Panc1 (cell line): Measurements from ENCODE around the gene PPP1R1C. TPM values are rescaled to one million over a fixed set of nuclear protein-coding genes. Genes with fewer than 3 reads are reported as not detected.

Source experiments
- ATAC-seq: fragments of 200-7000 bp; cut with Tn5 transposase; 2 replicates; pipeline ENCODE4 v1.9.1; 2020; ENCODE audit warnings: mild to moderate bottlenecking, moderate library complexity
- BruUV-seq: library from RNA; stranded (reverse); fragments of 400-500 nt; replicated peaks from 2 replicates; lab custom pipeline; 2021; lab: Mats Ljungman, UMichigan
- CTCF ChIA-PET: fragments of 300-600 bp; sonication (Branson Sonifier 250); formaldehyde crosslinking; loops from one replicate; lab custom pipeline; 2022; ENCODE audit warnings: antibody characterized with exemption; lab: Charles Lee
- POLR2A ChIA-PET: fragments of 300-600 bp; sonication (Branson Sonifier 250); formaldehyde crosslinking; loops from one replicate; lab custom pipeline; 2022; ENCODE audit warnings: antibody characterized with exemption; lab: Charles Lee
- DNase-seq: peaks from one replicate; pipeline ENCODE4 v3.0.0-alpha.2; 2010; ENCODE audit warnings: low read depth, low spot score
- H3K27ac ChIP-seq: 2 replicates; pipeline ENCODE4 v1.5.1; 2011; ENCODE audit warnings: mild to moderate bottlenecking, low read length, inconsistent platforms
- H3K27me3 ChIP-seq: fragments of 200-500 bp; sonication (Bioruptor generic); 2 replicates; pipeline ENCODE4 v1.6.0; 2014; ENCODE audit warnings: low read length, inconsistent platforms; ENCODE audit not compliant: control insufficient read depth, insufficient read depth
- H3K36me3 ChIP-seq: fragments of 200-500 bp; sonication (Bioruptor generic); 2 replicates; pipeline ENCODE4 v1.5.1; 2014; ENCODE audit warnings: inconsistent platforms, mild to moderate bottlenecking, low read length, moderate library complexity; ENCODE audit not compliant: control insufficient read depth, insufficient read depth
- H3K4me1 ChIP-seq: 2 replicates; pipeline ENCODE4 v1.5.1; 2011; ENCODE audit warnings: inconsistent platforms, mild to moderate bottlenecking, low read length, moderate library complexity; ENCODE audit not compliant: control insufficient read depth, insufficient read depth
- H3K4me3 ChIP-seq, 2 experiments: 2 replicates each; pipeline ENCODE4 v1.5.1; 2011 to 2012; ENCODE audit warnings: low read depth in 2 of 2, low read length in 2 of 2, mild to moderate bottlenecking in 2 of 2, inconsistent platforms in 1 of 2, moderate library complexity in 1 of 2
- H3K9me3 ChIP-seq: fragments of 200-500 bp; sonication (Bioruptor generic); 2 replicates; pipeline ENCODE4 v1.5.1; 2014; ENCODE audit warnings: low read depth, mild to moderate bottlenecking, inconsistent platforms, low read length, moderate library complexity; ENCODE audit not compliant: control insufficient read depth, insufficient read depth
- POLR2AphosphoS5 ChIP-seq: IDR thresholded peaks from 2 replicates; pipeline ENCODE4 v1.6.1; 2012; ENCODE audit warnings: mild to moderate bottlenecking, low read depth, low read length, moderate library complexity
- SIN3A ChIP-seq: IDR thresholded peaks from 2 replicates; pipeline ENCODE4 v1.6.1; 2012; ENCODE audit warnings: low read depth, mild to moderate bottlenecking, low read length, moderate library complexity, borderline replicate concordance; ENCODE audit not compliant: insufficient read depth
- TCF7L2 ChIP-seq: IDR thresholded peaks from 2 replicates; pipeline ENCODE4 v1.6.1; 2011; ENCODE audit warnings: mild to moderate bottlenecking, low read depth, low read length, inconsistent platforms
- in situ Hi-C: cut with HindIII; loops from 2 replicates; pipeline ENCODE4 v1.10.0; 2016; ENCODE audit warnings: low sequenced_read_pairs, low pct_unique_long_range_greater_than_20kb
- intact Hi-C: fragments of 100-400 bp; cut with micrococcal nuclease; formaldehyde crosslinking; loops from one replicate; pipeline ENCODE4 v1.10.0; 2022; ENCODE audit not compliant: unreplicated experiment
- total RNA-seq: library from RNA; stranded (reverse); gene quantifications from one replicate; pipeline ENCODE4 v1.2.1, GENCODE V29; 2021; ENCODE audit not compliant: unreplicated experiment
- TF ChIP-seq, protein P1 (sequence below), 2 experiments: IDR thresholded peaks; 2 replicates each; pipeline ENCODE4 v1.6.1; 2011 to 2012; ENCODE audit warnings: low read depth in 2 of 2, control low read depth in 1 of 2, low read length in 1 of 2, mild to moderate bottlenecking in 1 of 2, moderate library complexity in 1 of 2; ENCODE audit not compliant: insufficient read depth in 1 of 2
- TF ChIP-seq, protein P2 (sequence below): fragments of 450-650 bp; IDR thresholded peaks from 2 replicates; pipeline ENCODE4 v1.5.1; 2017; ENCODE audit warnings: mild to moderate bottlenecking

The PPP1R1C gene
- total RNA-seq, 1 experiment from 2014 or later = 2.6 TPM

GRCh38 chr2:182050333-182051135 lies 64.9 kb downstream of the PPP1R1C start:
- CTCF ChIA-PET = no interaction called here
- BruUV-seq = no TSS peak
- in situ Hi-C loops = no loop called here

GRCh38 chr2:182055993-182056392 lies 70.3 kb downstream of the PPP1R1C start:
- H3K27me3 ChIP-seq = no peaks in the 10 kb centered on the region
- H3K9me3 ChIP-seq = no peaks in the 10 kb centered on the region
- ChIA-PET POLR2A (no interaction called here), CTCF (no interaction called here)
- H3K27ac ChIP-seq = no peak overlapping the region
- no peak for DNase-seq
- no peak for TF ChIP-seq SIN3A
- TF ChIP-seq, protein P1, sequence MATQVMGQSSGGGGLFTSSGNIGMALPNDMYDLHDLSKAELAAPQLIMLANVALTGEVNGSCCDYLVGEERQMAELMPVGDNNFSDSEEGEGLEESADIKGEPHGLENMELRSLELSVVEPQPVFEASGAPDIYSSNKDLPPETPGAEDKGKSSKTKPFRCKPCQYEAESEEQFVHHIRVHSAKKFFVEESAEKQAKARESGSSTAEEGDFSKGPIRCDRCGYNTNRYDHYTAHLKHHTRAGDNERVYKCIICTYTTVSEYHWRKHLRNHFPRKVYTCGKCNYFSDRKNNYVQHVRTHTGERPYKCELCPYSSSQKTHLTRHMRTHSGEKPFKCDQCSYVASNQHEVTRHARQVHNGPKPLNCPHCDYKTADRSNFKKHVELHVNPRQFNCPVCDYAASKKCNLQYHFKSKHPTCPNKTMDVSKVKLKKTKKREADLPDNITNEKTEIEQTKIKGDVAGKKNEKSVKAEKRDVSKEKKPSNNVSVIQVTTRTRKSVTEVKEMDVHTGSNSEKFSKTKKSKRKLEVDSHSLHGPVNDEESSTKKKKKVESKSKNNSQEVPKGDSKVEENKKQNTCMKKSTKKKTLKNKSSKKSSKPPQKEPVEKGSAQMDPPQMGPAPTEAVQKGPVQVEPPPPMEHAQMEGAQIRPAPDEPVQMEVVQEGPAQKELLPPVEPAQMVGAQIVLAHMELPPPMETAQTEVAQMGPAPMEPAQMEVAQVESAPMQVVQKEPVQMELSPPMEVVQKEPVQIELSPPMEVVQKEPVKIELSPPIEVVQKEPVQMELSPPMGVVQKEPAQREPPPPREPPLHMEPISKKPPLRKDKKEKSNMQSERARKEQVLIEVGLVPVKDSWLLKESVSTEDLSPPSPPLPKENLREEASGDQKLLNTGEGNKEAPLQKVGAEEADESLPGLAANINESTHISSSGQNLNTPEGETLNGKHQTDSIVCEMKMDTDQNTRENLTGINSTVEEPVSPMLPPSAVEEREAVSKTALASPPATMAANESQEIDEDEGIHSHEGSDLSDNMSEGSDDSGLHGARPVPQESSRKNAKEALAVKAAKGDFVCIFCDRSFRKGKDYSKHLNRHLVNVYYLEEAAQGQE (IDR thresholded peaks at IDR 0.05; ENCODE audit: insufficient read depth in 1 of 2, low read depth in 2 of 2, low read length in 1 of 2) = no peak
- TF ChIP-seq TCF7L2 = no peak
- no peak for TF ChIP-seq POLR2AphosphoS5
- TF ChIP-seq, protein P2, sequence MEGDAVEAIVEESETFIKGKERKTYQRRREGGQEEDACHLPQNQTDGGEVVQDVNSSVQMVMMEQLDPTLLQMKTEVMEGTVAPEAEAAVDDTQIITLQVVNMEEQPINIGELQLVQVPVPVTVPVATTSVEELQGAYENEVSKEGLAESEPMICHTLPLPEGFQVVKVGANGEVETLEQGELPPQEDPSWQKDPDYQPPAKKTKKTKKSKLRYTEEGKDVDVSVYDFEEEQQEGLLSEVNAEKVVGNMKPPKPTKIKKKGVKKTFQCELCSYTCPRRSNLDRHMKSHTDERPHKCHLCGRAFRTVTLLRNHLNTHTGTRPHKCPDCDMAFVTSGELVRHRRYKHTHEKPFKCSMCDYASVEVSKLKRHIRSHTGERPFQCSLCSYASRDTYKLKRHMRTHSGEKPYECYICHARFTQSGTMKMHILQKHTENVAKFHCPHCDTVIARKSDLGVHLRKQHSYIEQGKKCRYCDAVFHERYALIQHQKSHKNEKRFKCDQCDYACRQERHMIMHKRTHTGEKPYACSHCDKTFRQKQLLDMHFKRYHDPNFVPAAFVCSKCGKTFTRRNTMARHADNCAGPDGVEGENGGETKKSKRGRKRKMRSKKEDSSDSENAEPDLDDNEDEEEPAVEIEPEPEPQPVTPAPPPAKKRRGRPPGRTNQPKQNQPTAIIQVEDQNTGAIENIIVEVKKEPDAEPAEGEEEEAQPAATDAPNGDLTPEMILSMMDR = no peak
- H3K4me1 ChIP-seq = no peaks in the 10 kb centered on the region
- in situ Hi-C loops (no loop called here), intact Hi-C loops (no loop called here)
- no peaks in the 10 kb centered on the region for H3K36me3 ChIP-seq
- BruUV-seq = no TSS peak
- no peak for ATAC-seq
- no peak overlapping the region for H3K4me3 ChIP-seq

More at GRCh38 chr2:182050333-182051135, 64.9 kb downstream of the PPP1R1C start:
- no peak for ATAC-seq
- intact Hi-C loops = no loop called here
- Histone ChIP-seq H3K9me3 (no peaks in the 10 kb centered on the region), H3K4me3 (no peak overlapping the region), H3K27ac (no peak overlapping the region), H3K4me1 (no peaks in the 10 kb centered on the region), H3K36me3 (no peaks in the 10 kb centered on the region), H3K27me3 (no peaks in the 10 kb centered on the region)
- DNase-seq = no peak
- TF ChIP-seq SIN3A = no peak
- TF ChIP-seq, protein P2 = no peak
- no peak for TF ChIP-seq TCF7L2
- TF ChIP-seq, protein P1 (IDR thresholded peaks at IDR 0.05; ENCODE audit: insufficient read depth in 1 of 2, low read depth in 2 of 2, low read length in 1 of 2) = no peak
- TF ChIP-seq POLR2AphosphoS5 = no peak
- POLR2A ChIA-PET = no interaction called here
